Measurements from ENCODE around the gene STX8.
"Not testable (repeated sequence)": the region's sequence is repeated elsewhere in the genome, so short reads cannot be mapped to it uniquely, and the experiment has no call there.

Gene STX8

GRCh38 chr17:9467518-9467917, 108.1 kb downstream of the STX8 start:
- DNase-seq (ENCODE audit: insufficient read length, low spot score), result no peak
- no peak for TF ChIP-seq POLR2A (IDR thresholded peaks at IDR 0.05; ENCODE audit: low read depth, low read length)
- FAIRE-seq, result no peak

- no peak for FAIRE-seq
- no peak for TF ChIP-seq POLR2A (IDR thresholded peaks at IDR 0.05; ENCODE audit: low read depth, low read length)
- DNase-seq (ENCODE audit: insufficient read length, low spot score), result no peak
These were observed 110.3 kb downstream of the STX8 start for GRCh38 chr17:9465210-9465921.

DNA sequence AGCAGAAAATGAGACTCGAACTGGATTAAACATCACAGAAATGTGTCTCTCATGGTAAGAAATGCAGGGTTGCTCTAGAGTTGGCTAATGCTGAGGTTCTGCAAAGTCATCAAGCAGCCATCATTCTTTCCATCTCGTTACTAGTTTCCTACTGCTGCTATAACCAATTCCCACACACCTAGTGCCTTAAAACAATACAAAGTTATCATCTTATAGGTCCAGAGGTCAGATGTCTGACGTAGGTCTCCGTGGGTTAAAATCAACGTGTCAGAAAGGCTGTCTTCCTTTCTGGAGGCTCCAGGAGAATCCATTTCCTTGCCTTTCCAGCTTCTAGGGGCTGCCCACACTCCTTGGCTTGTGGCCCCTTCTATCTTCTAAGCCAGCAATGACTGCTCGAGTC, 118.6 kb downstream of the STX8 start:
- TF ChIP-seq POLR2A (IDR thresholded peaks at IDR 0.05; ENCODE audit: low read depth, low read length), result no peak
- FAIRE-seq (no peak), DNase-seq (ENCODE audit: insufficient read length, low spot score) (no peak)

- FAIRE-seq, result no peak
- no peak for DNase-seq (ENCODE audit: insufficient read length, low spot score)
- TF ChIP-seq POLR2A (IDR thresholded peaks at IDR 0.05; ENCODE audit: low read depth, low read length), result no peak
These were observed 119.3 kb downstream of the STX8 start for GRCh38 chr17:9456330-9456729.

DNA sequence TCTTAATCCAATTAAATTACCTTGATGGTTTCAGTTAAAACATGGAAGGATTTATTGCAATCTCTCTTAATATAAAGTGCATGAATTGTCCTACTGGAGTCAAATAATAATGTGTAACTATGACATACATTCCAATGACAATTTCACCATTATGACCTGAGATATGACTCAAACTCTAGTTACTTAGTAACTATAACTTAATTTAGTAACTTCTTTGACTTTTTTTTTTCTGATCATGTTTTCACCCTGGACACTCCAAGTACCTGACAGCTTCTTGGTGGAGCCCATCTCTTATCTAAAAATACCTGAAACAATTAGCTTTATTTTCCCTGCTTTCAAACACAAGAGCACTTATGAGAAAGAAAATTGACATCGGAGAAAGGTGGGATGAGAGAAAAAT, 123.7 kb downstream of the STX8 start:
- FAIRE-seq, result no peak
- TF ChIP-seq POLR2A (IDR thresholded peaks at IDR 0.05; ENCODE audit: low read depth, low read length), result no peak
- DNase-seq (ENCODE audit: insufficient read length, low spot score), result no peak

GRCh38 chr17:9447298-9447697, 128.3 kb downstream of the STX8 start:
- DNase-seq (ENCODE audit: insufficient read length, low spot score), result not testable (repeated sequence)

GRCh38 chr17:9446528-9446927, 129.1 kb downstream of the STX8 start:
- FAIRE-seq, result no peak
- no peak for DNase-seq (ENCODE audit: insufficient read length, low spot score)
- no peak for TF ChIP-seq POLR2A (IDR thresholded peaks at IDR 0.05; ENCODE audit: low read depth, low read length)

More at GRCh38 chr17:9447298-9447697, 128.3 kb downstream of the STX8 start:
- not testable (repeated sequence) for FAIRE-seq

DNA sequence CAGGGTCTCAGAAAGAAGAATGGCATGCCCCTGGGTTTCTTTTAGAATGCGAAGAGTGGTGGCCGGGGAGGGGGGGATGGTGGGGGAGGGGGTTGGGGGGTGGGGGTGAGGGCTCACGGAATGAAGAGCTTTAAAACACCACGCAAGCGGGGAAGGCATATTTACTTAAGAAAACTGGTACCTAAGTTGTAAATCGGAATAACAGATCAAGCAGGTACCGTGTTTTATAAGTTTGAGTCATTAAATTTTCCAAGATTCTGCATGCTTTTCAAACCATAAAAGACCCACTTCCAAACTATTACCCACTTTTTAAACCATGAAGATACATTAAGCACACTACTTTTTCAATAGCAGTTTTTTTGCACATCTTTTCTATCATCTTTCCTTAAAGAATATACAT, 130.2 kb downstream of the STX8 start:
- FAIRE-seq, result no peak
- TF ChIP-seq POLR2A (IDR thresholded peaks at IDR 0.05; ENCODE audit: low read depth, low read length), result no peak
- no peak for DNase-seq (ENCODE audit: insufficient read length, low spot score)

- FAIRE-seq, result no peak
- TF ChIP-seq POLR2A (IDR thresholded peaks at IDR 0.05; ENCODE audit: low read depth, low read length), result no peak
- no peak for DNase-seq (ENCODE audit: insufficient read length, low spot score)
These were observed 130.9 kb downstream of the STX8 start for GRCh38 chr17:9444687-9445086.

DNA sequence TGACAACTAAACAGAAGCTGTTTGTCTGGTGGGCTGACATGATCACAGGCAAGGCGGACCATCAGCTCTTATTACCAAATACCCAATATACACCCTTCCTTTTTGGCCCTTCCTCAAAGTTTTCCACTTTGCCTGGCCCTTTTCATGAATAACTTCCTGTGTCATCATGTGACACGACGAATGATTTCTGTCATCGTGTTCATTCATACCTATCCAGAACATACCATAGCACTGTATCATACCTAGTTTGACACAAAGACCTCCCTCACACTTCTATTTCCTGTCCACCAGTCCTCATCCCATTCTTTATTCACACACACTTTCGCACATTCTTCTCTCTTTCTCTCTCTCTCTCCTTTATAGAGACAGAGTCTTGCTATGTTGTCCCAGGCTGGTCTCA, 131.8 kb downstream of the STX8 start:
- TF ChIP-seq POLR2A (IDR thresholded peaks at IDR 0.05; ENCODE audit: low read depth, low read length), result no peak
- DNase-seq (ENCODE audit: insufficient read length, low spot score) (no peak), FAIRE-seq (no peak)

DNA sequence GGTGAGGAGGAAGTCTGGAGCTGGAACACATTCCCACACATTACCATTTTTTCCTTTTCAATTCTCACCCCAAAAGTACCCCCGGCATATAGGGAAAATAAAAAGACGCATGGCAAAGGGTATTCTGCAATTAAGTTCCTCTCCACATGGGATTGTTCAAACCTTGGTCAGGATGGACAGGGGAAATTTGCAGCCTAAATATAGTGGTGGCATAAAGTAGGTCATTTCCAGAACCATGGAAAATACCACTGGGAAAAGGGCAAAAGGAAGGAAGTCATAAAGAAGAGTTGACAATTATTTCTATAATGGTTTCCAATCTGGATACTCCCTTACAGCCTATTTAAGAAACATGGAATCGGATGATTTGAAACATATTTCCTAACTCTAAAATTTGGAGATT, 135.8 kb downstream of the STX8 start:
- no peak for TF ChIP-seq POLR2A (IDR thresholded peaks at IDR 0.05; ENCODE audit: low read depth, low read length)
- FAIRE-seq (no peak), DNase-seq (ENCODE audit: insufficient read length, low spot score) (no peak)

- no peak for FAIRE-seq
- DNase-seq (ENCODE audit: insufficient read length, low spot score), result no peak
- TF ChIP-seq POLR2A (IDR thresholded peaks at IDR 0.05; ENCODE audit: low read depth, low read length), result no peak
These were observed 139.0 kb downstream of the STX8 start for GRCh38 chr17:9436630-9437029.

DNA sequence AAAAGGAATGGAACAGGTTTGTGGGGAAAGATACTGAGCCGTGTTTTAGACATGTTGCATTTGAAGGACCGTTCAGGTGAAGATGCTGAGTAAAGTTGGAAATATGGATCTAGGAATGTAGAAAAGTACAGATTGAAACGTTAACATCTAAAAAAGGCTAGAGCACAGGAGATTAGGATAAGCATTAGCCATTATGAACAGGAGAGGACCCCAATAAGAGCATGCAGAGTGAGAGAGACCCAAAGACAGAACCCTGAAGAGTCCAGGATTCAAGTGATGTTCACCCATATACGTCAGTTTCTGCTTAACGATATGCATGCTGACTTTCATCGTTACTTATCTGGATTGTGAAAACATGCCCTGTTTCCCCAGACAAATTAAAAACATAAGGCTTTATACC, 140.5 kb downstream of the STX8 start:
- DNase-seq (ENCODE audit: insufficient read length, low spot score) (no peak), FAIRE-seq (no peak)
- no peak for TF ChIP-seq POLR2A (IDR thresholded peaks at IDR 0.05; ENCODE audit: low read depth, low read length)

GRCh38 chr17:9434642-9435057, 141.0 kb downstream of the STX8 start:
- no peak for DNase-seq (ENCODE audit: insufficient read length, low spot score)

DNA sequence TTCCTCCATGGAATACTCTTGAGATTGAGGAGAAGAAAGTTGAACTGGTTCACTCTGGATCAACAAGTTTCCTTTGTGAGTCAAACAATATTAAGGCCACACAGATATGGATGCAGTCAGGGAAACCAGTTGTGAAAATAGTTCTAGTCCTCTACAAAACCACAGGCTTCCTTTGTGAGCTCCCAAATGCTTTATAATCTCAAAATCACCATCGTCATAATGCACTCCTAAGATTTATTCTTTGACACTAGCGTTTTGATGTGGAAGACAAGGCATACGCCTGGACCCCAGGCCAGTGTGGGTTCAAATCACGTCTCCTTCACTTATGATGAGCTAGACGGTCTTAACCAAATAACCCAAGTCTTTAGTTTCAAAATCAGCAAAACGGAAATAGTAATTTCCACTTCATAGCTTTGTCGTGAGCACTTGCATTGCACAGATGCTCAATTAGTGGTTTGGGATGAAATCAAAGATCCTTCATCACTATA, 142.6 kb downstream of the STX8 start:
- no peak for DNase-seq (ENCODE audit: insufficient read length, low spot score)
- FAIRE-seq, result no peak
- TF ChIP-seq POLR2A (IDR thresholded peaks at IDR 0.05; ENCODE audit: low read depth, low read length), result no peak

More at GRCh38 chr17:9434642-9435057, 141.0 kb downstream of the STX8 start:
- no peak for TF ChIP-seq POLR2A (IDR thresholded peaks at IDR 0.05; ENCODE audit: low read depth, low read length)
- no peak for FAIRE-seq
